Effector memory CD8-positive, alpha-beta T cell (primary cell): Measurements from ENCODE around the gene HCN1.

Experiments used
- ATAC-seq: fragments of 150-1000 bp; cut with Tn5 transposase; replicated peaks from 2 replicates; pipeline ENCODE4 v1.10.0; 2021; ENCODE audit warnings: mild to moderate bottlenecking, moderate library complexity
- DNase-seq, 3 experiments: peaks; one replicate each; pipeline ENCODE4 v3.0.0; 2021
- H3K27ac Mint-ChIP-seq, 2 donors: one replicate each; pipeline ENCODE4 v1.8.0; 2022; ENCODE audit warnings: mild to moderate bottlenecking in 2 of 2, mixed read lengths in 2 of 2, moderate library complexity in 2 of 2
- H3K27me3 Mint-ChIP-seq, 2 donors: one replicate each; pipeline ENCODE4 v1.8.0; 2022; ENCODE audit warnings: mixed read lengths in 2 of 2
- H3K36me3 Mint-ChIP-seq: one replicate; pipeline ENCODE4 v1.8.0; 2022; ENCODE audit warnings: mild to moderate bottlenecking, moderate library complexity, mixed read lengths; ENCODE audit not compliant: insufficient read depth
- H3K4me1 Mint-ChIP-seq, 2 donors: one replicate each; pipeline ENCODE4 v1.8.0; 2022; ENCODE audit warnings: low read depth in 2 of 2, mixed read lengths in 2 of 2
- H3K4me3 Mint-ChIP-seq, 2 donors: one replicate each; pipeline ENCODE4 v1.8.0; 2022; ENCODE audit warnings: mild to moderate bottlenecking in 2 of 2, mixed read lengths in 2 of 2, moderate library complexity in 2 of 2
- H3K9me3 Mint-ChIP-seq, 2 donors: one replicate each; pipeline ENCODE4 v1.8.0; 2022; ENCODE audit warnings: mixed read lengths in 2 of 2
- total RNA-seq, 9 experiments: gene quantifications; one replicate each; lab custom pipeline; 2026; lab: John Stamatoyannopoulos, UW

HCN1 gene
- 0 to 0.11 (median 0) reads per million in 9 experiments for total RNA-seq

GRCh38 chr5:45696206-45696836 lies at the start of gene HCN1:
HCN1 (minus strand) TSS chr5:45696380.
- ATAC-seq (no peak), DNase-seq (no peak)
- Mint-ChIP-seq H3K9me3 (peaks cover 6 to 22% of the 10 kb centered on the region in 2 donors), H3K27ac (no peak within 1 kb of the TSS), H3K27me3 (peaks cover 0 to 18% of the 10 kb centered on the region in 2 donors), H3K4me1 (no peaks in the 10 kb centered on the region), H3K36me3 (no peaks in the 10 kb centered on the region), H3K4me3 (no peak within 1 kb of the TSS)

- no peaks in the 10 kb centered on the region for H3K27me3 Mint-ChIP-seq
- peaks cover 8 to 14% of the 10 kb centered on the region in 2 donors for H3K9me3 Mint-ChIP-seq
- no peak overlapping the region for H3K4me3 Mint-ChIP-seq
- no peak for DNase-seq
- ATAC-seq, result no peak
- no peak overlapping the region for H3K27ac Mint-ChIP-seq
- H3K36me3 Mint-ChIP-seq, result no peaks in the 10 kb centered on the region
- no peaks in the 10 kb centered on the region for H3K4me1 Mint-ChIP-seq
Measured at GRCh38 chr5:45741110-45741509, 44.9 kb upstream of the HCN1 start.

DNA sequence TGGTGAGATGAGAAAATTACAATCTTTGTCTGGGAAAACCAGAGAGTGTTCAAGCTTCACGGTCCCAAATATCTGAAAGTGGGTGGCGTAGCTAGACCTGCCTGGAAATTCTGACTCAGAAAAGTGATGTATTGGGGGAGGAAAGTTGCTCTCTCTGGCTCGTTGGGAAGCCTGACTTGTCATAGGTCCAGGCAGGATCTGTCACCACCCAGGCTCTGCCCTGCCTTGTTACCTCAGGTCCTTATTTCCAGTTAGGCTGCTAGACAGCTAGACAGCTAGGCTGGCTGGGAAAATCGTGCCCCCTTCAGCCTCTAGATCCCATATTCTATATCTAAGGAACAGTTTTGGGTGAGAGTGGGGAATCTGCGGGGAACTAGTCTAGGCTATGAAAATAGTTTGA lies 41.0 kb upstream of the HCN1 start:
- ATAC-seq (no peak), DNase-seq (no peak)
- Mint-ChIP-seq H3K27ac (no peak overlapping the region), H3K27me3 (no peaks in the 10 kb centered on the region), H3K4me1 (no peaks in the 10 kb centered on the region), H3K36me3 (no peaks in the 10 kb centered on the region), H3K4me3 (no peak overlapping the region), H3K9me3 (peaks cover 3% of the 10 kb centered on the region in 2 donors)

GRCh38 chr5:45725537-45725936 lies 29.4 kb upstream of the HCN1 start:
- Mint-ChIP-seq H3K27me3 (no peaks in the 10 kb centered on the region), H3K27ac (no peak overlapping the region), H3K4me1 (no peaks in the 10 kb centered on the region), H3K36me3 (no peaks in the 10 kb centered on the region), H3K4me3 (no peak overlapping the region), H3K9me3 (peaks cover 13 to 17% of the 10 kb centered on the region in 2 donors)
- DNase-seq (no peak), ATAC-seq (no peak)

- DNase-seq, result no peak
- Mint-ChIP-seq H3K27ac (no peak overlapping the region), H3K4me1 (no peaks in the 10 kb centered on the region), H3K27me3 (peaks cover 0 to 18% of the 10 kb centered on the region in 2 donors), H3K36me3 (no peaks in the 10 kb centered on the region), H3K4me3 (no peak overlapping the region), H3K9me3 (peaks cover 6 to 22% of the 10 kb centered on the region in 2 donors)
- no peak for ATAC-seq
Measured at GRCh38 chr5:45697201-45697600, 1.0 kb upstream of the HCN1 start.

GRCh38 chr5:45695804-45696156 lies 400 bp downstream of the HCN1 start:
- peaks cover 0 to 18% of the 10 kb centered on the region in 2 donors for H3K27me3 Mint-ChIP-seq
- DNase-seq (no peak), ATAC-seq (no peak)
- H3K36me3 Mint-ChIP-seq, result no peaks in the 10 kb centered on the region
- no peak overlapping the region for H3K4me3 Mint-ChIP-seq
- H3K4me1 Mint-ChIP-seq, result no peaks in the 10 kb centered on the region
- no peak overlapping the region for H3K27ac Mint-ChIP-seq
- H3K9me3 Mint-ChIP-seq, result peaks cover 6 to 22% of the 10 kb centered on the region in 2 donors

GRCh38 chr5:45694971-45695803 lies 993 bp downstream of the HCN1 start:
- no peaks in the 10 kb centered on the region for H3K36me3 Mint-ChIP-seq
- H3K4me1 Mint-ChIP-seq, result no peaks in the 10 kb centered on the region
- H3K27ac Mint-ChIP-seq, result no peak overlapping the region
- H3K9me3 Mint-ChIP-seq, result peaks cover 6 to 22% of the 10 kb centered on the region in 2 donors
- DNase-seq (no peak), ATAC-seq (no peak)
- H3K27me3 Mint-ChIP-seq, result peaks cover 0 to 18% of the 10 kb centered on the region in 2 donors
- no peak overlapping the region for H3K4me3 Mint-ChIP-seq

GRCh38 chr5:45694255-45694814 lies 1.8 kb downstream of the HCN1 start:
- no peaks in the 10 kb centered on the region for H3K4me1 Mint-ChIP-seq
- H3K27ac Mint-ChIP-seq, result no peak overlapping the region
- DNase-seq, result no peak
- H3K36me3 Mint-ChIP-seq, result no peaks in the 10 kb centered on the region
- H3K27me3 Mint-ChIP-seq, result peaks cover 0 to 18% of the 10 kb centered on the region in 2 donors
- ATAC-seq, result no peak
- H3K4me3 Mint-ChIP-seq, result no peak overlapping the region
- peaks cover 3 to 22% of the 10 kb centered on the region in 2 donors for H3K9me3 Mint-ChIP-seq

DNA sequence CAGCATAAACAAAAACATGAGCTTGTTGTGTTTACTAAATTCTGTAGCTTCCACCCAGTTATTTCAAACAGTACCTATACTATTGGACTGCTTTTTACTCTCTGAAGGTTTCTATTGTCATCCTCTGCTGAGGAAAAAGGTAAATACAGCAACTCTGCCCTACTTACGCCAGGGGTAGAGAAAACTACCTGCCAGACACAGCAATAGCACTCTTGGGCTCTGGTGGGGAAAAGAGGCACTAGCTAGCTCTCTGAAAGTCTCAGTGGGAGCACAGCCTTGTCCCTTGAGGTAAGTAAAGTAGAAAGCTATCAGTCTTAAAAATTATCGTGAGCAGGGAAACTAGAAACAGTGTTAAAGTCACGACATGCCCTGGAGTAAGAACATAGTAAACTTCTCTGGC lies 3.7 kb downstream of the HCN1 start:
- H3K36me3 Mint-ChIP-seq, result no peaks in the 10 kb centered on the region
- H3K9me3 Mint-ChIP-seq, result peaks cover 2 to 13% of the 10 kb centered on the region in 2 donors
- H3K27me3 Mint-ChIP-seq, result peaks cover 0 to 18% of the 10 kb centered on the region in 2 donors
- ATAC-seq (no peak), DNase-seq (no peak)
- H3K4me1 Mint-ChIP-seq, result no peaks in the 10 kb centered on the region
- no peak overlapping the region for H3K4me3 Mint-ChIP-seq
- H3K27ac Mint-ChIP-seq, result no peak overlapping the region

- DNase-seq, result no peak
- Mint-ChIP-seq H3K9me3 (peaks cover 2 to 6% of the 10 kb centered on the region in 2 donors), H3K4me1 (no peaks in the 10 kb centered on the region), H3K4me3 (no peak overlapping the region), H3K36me3 (no peaks in the 10 kb centered on the region), H3K27ac (no peak overlapping the region), H3K27me3 (peaks cover 0 to 14% of the 10 kb centered on the region in 2 donors)
- no peak for ATAC-seq
Measured at GRCh38 chr5:45691656-45692055, 4.5 kb downstream of the HCN1 start.

- no peak for DNase-seq
- H3K9me3 Mint-ChIP-seq, result no peaks in the 10 kb centered on the region
- H3K27ac Mint-ChIP-seq, result no peak overlapping the region
- H3K4me3 Mint-ChIP-seq, result no peak overlapping the region
- no peak for ATAC-seq
- no peaks in the 10 kb centered on the region for H3K36me3 Mint-ChIP-seq
- no peaks in the 10 kb centered on the region for H3K27me3 Mint-ChIP-seq
- no peaks in the 10 kb centered on the region for H3K4me1 Mint-ChIP-seq
Measured at GRCh38 chr5:45687701-45688100, 8.5 kb downstream of the HCN1 start.

DNA sequence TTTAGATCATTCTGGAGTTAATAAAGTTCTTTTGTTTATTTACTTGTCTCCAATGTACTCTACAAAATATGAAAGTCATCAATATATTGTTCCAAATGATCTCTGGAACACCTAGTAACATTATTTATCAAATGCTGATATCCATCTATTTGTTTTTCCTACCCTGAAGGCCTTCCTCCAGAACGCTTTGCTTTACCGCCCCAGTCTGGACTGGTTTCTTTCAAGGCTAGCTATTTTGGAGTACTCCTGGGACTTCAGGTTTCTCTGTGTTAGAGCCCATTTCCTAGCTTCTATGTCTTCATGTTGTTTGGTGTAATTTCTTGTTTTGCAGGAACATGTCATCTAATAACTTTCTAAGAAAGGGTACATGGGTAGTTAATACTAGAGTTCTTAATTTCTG lies 9.6 kb downstream of the HCN1 start:
- ATAC-seq, result no peak
- no peak for DNase-seq
- no peaks in the 10 kb centered on the region for H3K27me3 Mint-ChIP-seq
- no peak overlapping the region for H3K27ac Mint-ChIP-seq
- H3K4me1 Mint-ChIP-seq, result no peaks in the 10 kb centered on the region
- no peak overlapping the region for H3K4me3 Mint-ChIP-seq
- H3K9me3 Mint-ChIP-seq, result no peaks in the 10 kb centered on the region
- no peaks in the 10 kb centered on the region for H3K36me3 Mint-ChIP-seq

- Mint-ChIP-seq H3K36me3 (no peaks in the 10 kb centered on the region), H3K27me3 (no peaks in the 10 kb centered on the region), H3K27ac (no peak overlapping the region), H3K9me3 (no peaks in the 10 kb centered on the region), H3K4me3 (no peak overlapping the region), H3K4me1 (no peaks in the 10 kb centered on the region)
- ATAC-seq (no peak), DNase-seq (no peak)
Measured at GRCh38 chr5:45684118-45684517, 12.1 kb downstream of the HCN1 start.

- no peaks in the 10 kb centered on the region for H3K4me1 Mint-ChIP-seq
- H3K27me3 Mint-ChIP-seq, result no peaks in the 10 kb centered on the region
- peaks cover 7 to 18% of the 10 kb centered on the region in 2 donors for H3K9me3 Mint-ChIP-seq
- H3K36me3 Mint-ChIP-seq, result no peaks in the 10 kb centered on the region
- ATAC-seq (no peak), DNase-seq (no peak)
- no peak overlapping the region for H3K4me3 Mint-ChIP-seq
- no peak overlapping the region for H3K27ac Mint-ChIP-seq
Measured at GRCh38 chr5:45680950-45681349, 15.2 kb downstream of the HCN1 start.
